ENCODE data around the gene DCST1. TPM values are rescaled to one million over a fixed set of nuclear protein-coding genes. Genes with fewer than 3 reads are reported as not detected.

DCST1 gene
- total RNA-seq, 4 donors from 2014 or later = 0.42 TPM; not detected in 3

DNA sequence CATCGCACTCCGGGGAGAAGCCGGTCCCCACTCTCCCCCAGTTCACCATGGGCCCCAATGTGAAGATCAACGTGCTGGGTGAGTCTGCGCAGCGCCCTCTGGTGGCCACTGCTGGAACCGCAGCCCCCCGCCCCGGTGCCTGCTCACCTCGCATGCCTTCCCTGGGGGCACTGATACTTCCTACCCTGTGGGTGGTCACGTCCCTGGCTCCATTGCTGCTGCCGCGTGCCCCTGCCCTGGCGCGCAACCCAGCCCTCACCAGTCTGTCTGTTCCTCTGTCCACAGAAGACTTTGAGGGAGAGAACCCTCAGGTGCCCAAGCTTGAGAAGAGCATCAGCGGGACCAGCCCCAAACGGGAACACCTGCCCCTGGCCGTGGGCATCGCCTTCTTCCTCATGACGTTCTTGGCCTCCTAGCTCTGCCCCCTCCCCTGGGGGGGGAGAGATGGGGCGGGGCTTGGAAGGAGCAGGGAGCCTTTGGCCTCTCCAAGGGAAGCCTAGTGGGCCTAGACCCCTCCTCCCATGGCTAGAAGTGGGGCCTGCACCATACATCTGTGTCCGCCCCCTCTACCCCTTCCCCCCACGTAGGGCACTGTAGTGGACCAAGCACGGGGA, 52.6 kb downstream of the DCST1 start:
- peaks cover 37 to 64% (median 48%) of the 10 kb centered on the region in 4 donors for H3K4me1 ChIP-seq
- H3K9me3 ChIP-seq = no peaks in the 10 kb centered on the region
- H3K27me3 ChIP-seq = peaks cover 4 to 32% (median 29%) of the 10 kb centered on the region in 4 donors
- intact Hi-C loops (cut with DNase I) = no loop called here
- TF ChIP-seq, protein P1, sequence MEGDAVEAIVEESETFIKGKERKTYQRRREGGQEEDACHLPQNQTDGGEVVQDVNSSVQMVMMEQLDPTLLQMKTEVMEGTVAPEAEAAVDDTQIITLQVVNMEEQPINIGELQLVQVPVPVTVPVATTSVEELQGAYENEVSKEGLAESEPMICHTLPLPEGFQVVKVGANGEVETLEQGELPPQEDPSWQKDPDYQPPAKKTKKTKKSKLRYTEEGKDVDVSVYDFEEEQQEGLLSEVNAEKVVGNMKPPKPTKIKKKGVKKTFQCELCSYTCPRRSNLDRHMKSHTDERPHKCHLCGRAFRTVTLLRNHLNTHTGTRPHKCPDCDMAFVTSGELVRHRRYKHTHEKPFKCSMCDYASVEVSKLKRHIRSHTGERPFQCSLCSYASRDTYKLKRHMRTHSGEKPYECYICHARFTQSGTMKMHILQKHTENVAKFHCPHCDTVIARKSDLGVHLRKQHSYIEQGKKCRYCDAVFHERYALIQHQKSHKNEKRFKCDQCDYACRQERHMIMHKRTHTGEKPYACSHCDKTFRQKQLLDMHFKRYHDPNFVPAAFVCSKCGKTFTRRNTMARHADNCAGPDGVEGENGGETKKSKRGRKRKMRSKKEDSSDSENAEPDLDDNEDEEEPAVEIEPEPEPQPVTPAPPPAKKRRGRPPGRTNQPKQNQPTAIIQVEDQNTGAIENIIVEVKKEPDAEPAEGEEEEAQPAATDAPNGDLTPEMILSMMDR (IDR thresholded peaks at IDR 0.05) = peak; percentile 98 to 100 (median 99)
- TF ChIP-seq POLR2AphosphoS5 (IDR thresholded peaks at IDR 0.05) = no peak
- H3K4me3 ChIP-seq = peak overlapping the region; percentile 65 to 76 (median 70)
- DNase-seq (ENCODE audit: extremely low spot score) = no peak
- WGBS = 45% methylated on average over 9 of the region's 24 CpGs
- peak overlapping the region in 3 of 4 donors; percentile 85 to 91 (median 89) for H3K27ac ChIP-seq (replicated peaks in 1 of 4)
- no peaks in the 10 kb centered on the region for H3K36me3 ChIP-seq

DNA sequence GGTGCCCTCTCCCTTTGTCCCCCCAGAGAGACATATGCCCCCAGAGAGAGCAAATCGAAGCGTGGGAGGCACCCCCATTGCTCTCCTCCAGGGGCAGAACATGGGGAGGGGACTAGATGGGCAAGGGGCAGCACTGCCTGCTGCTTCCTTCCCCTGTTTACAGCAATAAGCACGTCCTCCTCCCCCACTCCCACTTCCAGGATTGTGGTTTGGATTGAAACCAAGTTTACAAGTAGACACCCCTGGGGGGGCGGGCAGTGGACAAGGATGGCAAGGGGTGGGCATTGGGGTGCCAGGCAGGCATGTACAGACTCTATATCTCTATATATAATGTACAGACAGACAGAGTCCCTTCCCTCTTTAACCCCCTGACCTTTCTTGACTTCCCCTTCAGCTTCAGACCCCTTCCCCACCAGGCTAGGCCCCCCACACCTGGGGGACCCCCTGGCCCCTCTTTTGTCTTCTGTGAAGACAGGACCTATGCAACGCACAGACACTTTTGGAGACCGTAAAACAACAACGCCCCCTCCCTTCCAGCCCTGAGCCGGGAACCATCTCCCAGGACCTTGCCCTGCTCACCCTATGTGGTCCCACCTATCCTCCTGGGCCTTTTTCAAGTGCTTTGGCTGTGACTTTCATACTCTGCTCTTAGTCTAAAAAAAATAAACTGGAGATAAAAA, 53.4 kb downstream of the DCST1 start:
- H3K36me3 ChIP-seq = no peaks in the 10 kb centered on the region
- H3K9me3 ChIP-seq = no peaks in the 10 kb centered on the region
- no peak for TF ChIP-seq POLR2A (IDR thresholded peaks at IDR 0.05; ENCODE audit: low read depth)
- TF ChIP-seq, protein P1 (IDR thresholded peaks at IDR 0.05) = peak in 1 of 3 experiments; percentile 42
- DNase-seq (ENCODE audit: extremely low spot score) = no peak
- WGBS = 48% methylated on average over 8 of the region's 8 CpGs
- H3K27me3 ChIP-seq = peaks cover 1 to 24% (median 21%) of the 10 kb centered on the region in 4 donors
- peak overlapping the region in 1 of 4 donors; percentile 91 for H3K27ac ChIP-seq (replicated peaks in 1 of 4)
- H3K4me3 ChIP-seq = no peak overlapping the region
- intact Hi-C loops (cut with DNase I) = no loop called here
- H3K4me1 ChIP-seq = peaks cover 35 to 64% (median 48%) of the 10 kb centered on the region in 4 donors

DNA sequence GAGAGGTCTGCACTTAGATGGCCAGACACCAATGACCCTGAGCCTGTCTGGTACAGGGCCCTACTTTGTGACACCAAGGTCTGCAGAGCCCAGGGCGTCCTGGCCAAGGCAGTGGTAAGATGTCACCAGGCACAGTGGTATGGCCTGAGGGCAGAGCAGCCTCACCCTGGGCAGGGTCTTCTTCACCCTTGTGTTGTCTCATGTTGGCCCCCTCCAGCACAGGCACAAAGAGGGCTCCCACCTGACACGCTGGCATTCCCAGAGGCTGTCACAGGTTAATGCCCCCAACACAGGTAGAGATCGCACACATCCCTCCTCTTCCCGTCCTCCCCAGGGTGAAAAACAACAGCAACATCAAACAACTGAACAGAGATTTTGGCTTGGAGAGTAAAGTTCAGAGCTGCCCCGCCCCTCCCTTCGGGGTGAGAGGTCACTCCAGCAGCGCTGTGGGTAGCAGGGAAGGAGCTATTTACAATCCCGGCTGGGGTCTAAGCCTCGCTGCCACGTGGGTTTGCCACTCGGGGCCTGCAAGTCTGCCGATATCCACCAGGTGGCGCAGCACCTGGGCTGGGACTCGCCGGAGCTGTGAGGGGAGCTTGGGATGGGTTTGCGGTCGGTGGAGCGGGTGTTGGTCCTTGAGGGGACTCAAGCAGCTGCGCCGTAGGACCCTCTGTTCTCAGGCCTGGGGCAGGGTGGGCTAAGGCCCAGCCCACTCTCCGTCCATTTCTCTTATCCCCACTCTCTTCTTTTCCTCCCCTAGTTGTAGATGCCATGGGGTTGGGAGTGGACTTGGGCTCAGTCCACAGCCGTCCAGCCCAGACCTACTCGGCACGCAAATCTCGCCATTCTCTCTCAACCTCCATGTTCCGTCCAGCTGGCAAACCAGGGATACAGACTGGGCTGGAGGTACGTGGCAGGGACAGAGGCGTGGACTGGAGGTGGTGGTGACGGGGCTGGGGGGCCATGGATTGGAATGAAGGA, 57.7 kb downstream of the DCST1 start:
- peak; percentile 96 for DNase-seq (ENCODE audit: extremely low spot score)

DNA sequence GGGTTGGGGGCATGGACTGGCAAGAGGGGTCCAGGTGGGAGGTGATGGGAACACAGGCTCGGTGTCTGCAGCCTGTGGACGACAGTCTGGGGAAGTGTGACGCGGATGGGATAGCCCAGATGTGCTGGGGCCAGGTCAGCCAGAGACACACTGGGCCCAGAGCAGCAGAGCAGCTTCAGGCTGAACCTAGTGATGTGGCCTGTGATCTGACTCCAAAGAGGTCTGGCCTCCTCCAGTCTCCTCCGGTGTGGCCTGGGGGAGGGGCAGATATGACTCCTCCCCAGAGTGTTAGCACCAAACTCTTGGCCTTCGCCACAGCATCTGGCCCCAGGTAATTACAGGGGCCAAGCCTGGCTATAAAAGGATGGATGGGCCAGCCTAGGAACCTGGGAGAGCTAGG, 58.5 kb downstream of the DCST1 start:
- intact Hi-C loops (cut with DNase I) = loop anchor here (5.0 kb wide), 1 partner anchor 35 kb away; the partner anchor contains the start of gene EFNA1
- H3K4me3 ChIP-seq = no peak overlapping the region
- no peaks in the 10 kb centered on the region for H3K9me3 ChIP-seq
- H3K4me1 ChIP-seq = peaks cover 21 to 44% (median 28%) of the 10 kb centered on the region in 4 donors
- WGBS = 80% methylated on average over 4 of the region's 6 CpGs
- peak overlapping the region in 1 of 4 donors; percentile 15 for H3K27ac ChIP-seq (replicated peaks in 1 of 4)
- TF ChIP-seq EP300 (IDR thresholded peaks at IDR 0.05) (no peak), POLR2AphosphoS5 (IDR thresholded peaks at IDR 0.05) (no peak), POLR2A (IDR thresholded peaks at IDR 0.05; ENCODE audit: low read depth) (no peak)
- TF ChIP-seq, protein P1 (IDR thresholded peaks at IDR 0.05) = no peak
- no peaks in the 10 kb centered on the region for H3K27me3 ChIP-seq
- H3K36me3 ChIP-seq = no peaks in the 10 kb centered on the region
- no peak for DNase-seq (ENCODE audit: extremely low spot score)

More for the DNA sequence above, 57.7 kb downstream of the DCST1 start:
- no peaks in the 10 kb centered on the region for H3K9me3 ChIP-seq
- TF ChIP-seq POLR2A (IDR thresholded peaks at IDR 0.05; ENCODE audit: low read depth) = no peak
- TF ChIP-seq EP300 (IDR thresholded peaks at IDR 0.05) = no peak
- TF ChIP-seq, protein P1 (IDR thresholded peaks at IDR 0.05) = peak in 2 of 3 experiments; percentile 97 to 98
- TF ChIP-seq POLR2AphosphoS5 (IDR thresholded peaks at IDR 0.05) = peak in 1 of 2 donors; percentile 59
- WGBS = 60% methylated on average over 11 of the region's 29 CpGs
- peaks cover 21 to 52% (median 36%) of the 10 kb centered on the region in 4 donors for H3K4me1 ChIP-seq
- no peak overlapping the region for H3K4me3 ChIP-seq
- H3K27me3 ChIP-seq = no peaks in the 10 kb centered on the region
- no peaks in the 10 kb centered on the region for H3K36me3 ChIP-seq
- intact Hi-C loops (cut with DNase I) = loop anchor here (5.0 kb wide), 1 partner anchor 36 kb away; the partner anchor contains the start of gene EFNA1
- peak overlapping the region in 1 of 4 donors; percentile 15 for H3K27ac ChIP-seq (replicated peaks in 1 of 4)

All from esophagus muscularis mucosa (tissue), 4 donors.